Epithelial cell of esophagus (primary cell): ENCODE measurements around the gene RPS10.
A peak's percentile ranks its signal among the peaks of the same experiment; 100 is the strongest.

Source experiments
- DNase-seq: peaks from one replicate; pipeline ENCODE4 v3.0.0; 2010; ENCODE audit warnings: low read depth
- H3K4me3 ChIP-seq: 2 replicates; pipeline ENCODE4 v1.5.1; 2011; ENCODE audit warnings: mild to moderate bottlenecking, low read length, control low read depth
- CTCF ChIP-seq: IDR thresholded peaks from 2 replicates; pipeline ENCODE4 v1.5.1; 2011; ENCODE audit warnings: low read depth, mild to moderate bottlenecking, low read length, control low read depth, inconsistent platforms; ENCODE audit not compliant: insufficient read depth; ENCODE audit errors: missing control alignments

RPS10 gene

GRCh38 chr6:34436803-34437643 is 11.2 kb upstream of the RPS10 start:
- no peak for TF ChIP-seq CTCF
- no peak overlapping the region for H3K4me3 ChIP-seq
- DNase-seq: no peak

DNA sequence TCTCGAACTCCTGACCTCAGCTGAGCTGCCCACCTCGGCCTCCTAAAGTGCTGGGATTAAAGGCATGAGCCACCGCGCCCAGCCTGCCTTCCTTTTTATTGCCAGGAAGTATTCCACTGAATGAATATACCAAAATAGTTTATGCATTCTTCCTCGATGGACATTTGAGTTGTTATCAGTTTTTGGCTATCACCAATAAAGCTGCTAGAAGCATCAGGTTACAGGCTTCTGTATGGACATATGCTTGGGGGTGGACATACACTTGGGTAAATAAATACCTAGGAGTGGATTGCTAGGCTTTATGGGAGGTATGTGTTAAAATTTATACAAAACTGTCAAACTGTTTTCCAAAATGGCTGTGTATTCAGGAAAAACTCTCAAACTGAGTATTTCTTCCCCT is 10.0 kb upstream of the RPS10 start:
- no peak overlapping the region for H3K4me3 ChIP-seq
- no peak for DNase-seq
- TF ChIP-seq CTCF: no peak

DNA sequence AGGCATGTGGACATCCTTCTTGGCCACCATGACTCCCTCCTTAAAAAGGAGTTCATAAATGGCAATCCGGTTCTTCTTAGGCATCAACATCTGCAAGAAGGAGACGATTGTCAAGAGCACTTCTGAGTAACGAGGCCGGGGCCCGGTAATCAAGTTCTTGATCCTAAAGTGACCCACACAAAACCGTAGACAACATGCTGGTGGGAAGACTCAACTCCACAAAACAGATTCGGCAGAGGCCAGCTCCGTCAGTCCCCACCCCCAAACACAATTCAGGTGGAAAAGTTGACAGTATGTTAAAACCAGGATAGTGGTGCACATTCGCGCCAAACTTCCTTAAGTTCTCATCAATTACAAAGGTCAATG is 754 bp downstream of the RPS10 start:
- TF ChIP-seq CTCF: no peak
- DNase-seq: peak; percentile 15
- peak overlapping the region; percentile 99 for H3K4me3 ChIP-seq

DNA sequence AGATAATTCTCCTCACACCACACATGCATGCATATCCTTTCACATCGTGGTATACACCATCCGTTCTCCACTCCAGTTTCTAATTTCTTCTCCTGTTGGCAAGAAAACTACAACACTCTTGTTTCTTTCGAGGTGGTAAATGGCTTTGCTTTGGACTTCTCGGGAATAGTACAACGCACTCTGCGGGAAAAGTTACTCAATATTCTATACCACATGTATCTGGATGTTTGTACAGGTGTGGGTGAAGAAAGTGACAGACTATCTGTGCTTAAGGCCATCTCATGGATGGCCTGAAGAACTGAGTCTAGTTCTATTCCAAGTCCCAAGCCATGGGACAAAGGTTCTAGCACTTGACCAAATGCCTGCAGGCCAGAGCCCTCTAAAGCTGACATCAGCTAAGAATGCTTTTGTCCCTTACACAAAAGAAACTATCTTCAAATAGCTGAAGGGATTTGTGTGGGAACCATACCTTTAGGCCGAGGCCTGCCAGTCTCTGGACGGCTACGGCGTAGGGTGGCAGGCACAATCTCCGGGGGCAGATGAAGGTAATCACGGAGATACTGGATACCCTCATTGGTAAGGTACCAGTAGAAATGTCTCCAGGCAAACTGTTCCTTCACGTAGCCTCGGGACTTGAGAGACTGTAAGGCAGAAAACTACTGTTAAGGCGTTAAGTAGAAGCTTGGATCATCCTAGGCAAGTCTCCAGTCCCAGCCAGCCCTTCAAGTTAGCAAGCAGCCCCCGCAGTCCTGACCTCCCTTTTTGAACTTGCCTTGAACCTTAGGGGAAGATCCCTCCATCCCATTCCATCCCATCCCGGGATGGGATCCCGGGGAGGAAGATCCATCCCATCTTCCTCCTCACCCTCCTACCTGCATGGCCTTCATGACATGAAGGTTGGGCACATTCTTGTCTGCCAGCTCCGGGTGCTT is 1.4 kb downstream of the RPS10 start:
- H3K4me3 ChIP-seq: peak overlapping the region; percentile 99
- no peak for TF ChIP-seq CTCF
- DNase-seq: no peak

GRCh38 chr6:34423254-34423653 is 2.6 kb downstream of the RPS10 start:
- peak; percentile 24 for DNase-seq
- TF ChIP-seq CTCF: no peak
- H3K4me3 ChIP-seq: no peak overlapping the region

- DNase-seq: no peak
- TF ChIP-seq CTCF: no peak
- H3K4me3 ChIP-seq: no peak overlapping the region
These were observed 7.5 kb downstream of the RPS10 start for GRCh38 chr6:34418367-34418766.
